ENCODE measurements around the gene ZNF431. TPM values are rescaled to one million over a fixed set of nuclear protein-coding genes. Genes with fewer than 3 reads are reported as not detected.
"Not testable (repeated sequence)": the region's sequence is repeated elsewhere in the genome, so short reads cannot be mapped to it uniquely, and the experiment has no call there.

The ZNF431 gene
- total RNA-seq, 5 donors from 2014 or later (not counting 1 experiment from before 2014, with no cell fraction given): 24.3 to 35.0 (median 26.0) TPM

GRCh38 chr19:21210037-21210621, 68.3 kb downstream of the ZNF431 start:
- Histone ChIP-seq H3K9me3 (no peaks in the 10 kb centered on the region), H3K27ac (ENCODE audit: low read length) (no peak overlapping the region), H3K36me3 (ENCODE audit: control insufficient read depth in 2 of 2, extremely low read depth in 1 of 2, insufficient read depth in 1 of 2, low read length in 1 of 2) (no peaks in the 10 kb centered on the region), H3K27me3 (replicated peaks in 1 of 2; ENCODE audit: control insufficient read depth in 2 of 2, extremely low read depth in 1 of 2, insufficient read depth in 2 of 2, low read length in 1 of 2) (peaks cover 0 to 9% of the 10 kb centered on the region in 2 experiments), H3K4me3 (ENCODE audit: control insufficient read depth in 1 of 2, extremely low read depth in 1 of 2, low read length in 1 of 2) (no peak overlapping the region), H3K4me1 (ENCODE audit: control insufficient read depth in 1 of 2, extremely low read depth in 1 of 2, insufficient read depth in 2 of 2, low read length in 2 of 2) (no peaks in the 10 kb centered on the region)
- Mint-ChIP-seq H3K9me3 (no peaks in the 10 kb centered on the region), H3K4me1 (no peaks in the 10 kb centered on the region), H3K27me3 (peaks cover 6 to 10% of the 10 kb centered on the region in 2 donors), H3K4me3 (no peak overlapping the region), H3K36me3 (no peaks in the 10 kb centered on the region), H3K27ac (no peak overlapping the region)
- WGBS (ENCODE audit: insufficient coverage): 57% methylated on average over 3 of the region's 6 CpGs
- ATAC-seq (replicated peaks in 1 of 4) (no peak), DNase-seq (no peak)
- CTCF ChIA-PET: no interaction called here
- POLR2A ChIA-PET: no interaction called here

GRCh38 chr19:21221693-21222092, 79.9 kb downstream of the ZNF431 start:
- Mint-ChIP-seq H3K27ac (no peak overlapping the region), H3K36me3 (no peaks in the 10 kb centered on the region), H3K4me1 (no peaks in the 10 kb centered on the region), H3K4me3 (no peak overlapping the region), H3K9me3 (no peaks in the 10 kb centered on the region), H3K27me3 (peaks cover 11% of the 10 kb centered on the region in 2 donors)
- no peak for DNase-seq
- Histone ChIP-seq H3K4me3 (ENCODE audit: control insufficient read depth in 1 of 2, extremely low read depth in 1 of 2, low read length in 1 of 2) (no peak overlapping the region), H3K36me3 (ENCODE audit: control insufficient read depth in 2 of 2, extremely low read depth in 1 of 2, insufficient read depth in 1 of 2, low read length in 1 of 2) (no peaks in the 10 kb centered on the region), H3K4me1 (ENCODE audit: control insufficient read depth in 1 of 2, extremely low read depth in 1 of 2, insufficient read depth in 2 of 2, low read length in 2 of 2) (no peaks in the 10 kb centered on the region), H3K27ac (ENCODE audit: low read length) (no peak overlapping the region), H3K27me3 (replicated peaks in 1 of 2; ENCODE audit: control insufficient read depth in 2 of 2, extremely low read depth in 1 of 2, insufficient read depth in 2 of 2, low read length in 1 of 2) (peaks cover 0 to 3% of the 10 kb centered on the region in 2 experiments), H3K9me3 (no peaks in the 10 kb centered on the region)
- ATAC-seq (replicated peaks in 1 of 4): no peak
- POLR2A ChIA-PET: no interaction called here
- CTCF ChIA-PET: no interaction called here

- ATAC-seq (replicated peaks in 1 of 4); CTCF ChIA-PET; H3K9me3 ChIP-seq; DNase-seq; H3K4me3 Mint-ChIP-seq; H3K27me3 ChIP-seq (replicated peaks in 1 of 2; ENCODE audit: control insufficient read depth in 2 of 2, extremely low read depth in 1 of 2, insufficient read depth in 2 of 2, low read length in 1 of 2); H3K27ac Mint-ChIP-seq; H3K27me3 Mint-ChIP-seq; POLR2A ChIA-PET; H3K36me3 ChIP-seq (ENCODE audit: control insufficient read depth in 2 of 2, extremely low read depth in 1 of 2, insufficient read depth in 1 of 2, low read length in 1 of 2); H3K4me3 ChIP-seq (ENCODE audit: control insufficient read depth in 1 of 2, extremely low read depth in 1 of 2, low read length in 1 of 2); H3K4me1 Mint-ChIP-seq; H3K36me3 Mint-ChIP-seq; H3K27ac ChIP-seq (ENCODE audit: low read length); H3K4me1 ChIP-seq (ENCODE audit: control insufficient read depth in 1 of 2, extremely low read depth in 1 of 2, insufficient read depth in 2 of 2, low read length in 2 of 2): not testable (repeated sequence)
- no CpG with 5 or more reads among the region's 3 CpGs for WGBS (ENCODE audit: insufficient coverage)
- H3K9me3 Mint-ChIP-seq: peaks cover 18 to 48% (median 27%) of the 10 kb centered on the region in 3 donors
Measured at GRCh38 chr19:21229938-21230337, 88.1 kb downstream of the ZNF431 start.

GRCh38 chr19:21233691-21234090, 91.9 kb downstream of the ZNF431 start:
- Mint-ChIP-seq H3K36me3 (no peaks in the 10 kb centered on the region), H3K27ac (no peak overlapping the region), H3K4me3 (no peak overlapping the region), H3K4me1 (no peaks in the 10 kb centered on the region), H3K27me3 (peaks cover 0 to 2% of the 10 kb centered on the region in 2 donors), H3K9me3 (peaks cover 15 to 45% (median 24%) of the 10 kb centered on the region in 3 donors)
- no peak overlapping the region for H3K4me3 ChIP-seq (ENCODE audit: control insufficient read depth in 1 of 2, extremely low read depth in 1 of 2, low read length in 1 of 2)
- CTCF ChIA-PET: no interaction called here
- POLR2A ChIA-PET: no interaction called here
- no peak overlapping the region for H3K27ac ChIP-seq (ENCODE audit: low read length)
- DNase-seq (no peak), ATAC-seq (replicated peaks in 1 of 4) (no peak)
- H3K36me3 ChIP-seq (ENCODE audit: control insufficient read depth in 2 of 2, extremely low read depth in 1 of 2, insufficient read depth in 1 of 2, low read length in 1 of 2): no peaks in the 10 kb centered on the region
- no CpG with 5 or more reads among the region's 2 CpGs for WGBS (ENCODE audit: insufficient coverage)
- no peaks in the 10 kb centered on the region for H3K4me1 ChIP-seq (ENCODE audit: control insufficient read depth in 1 of 2, extremely low read depth in 1 of 2, insufficient read depth in 2 of 2, low read length in 2 of 2)
- peaks cover 2% of the 10 kb centered on the region for H3K9me3 ChIP-seq
- no peaks in the 10 kb centered on the region for H3K27me3 ChIP-seq (replicated peaks in 1 of 2; ENCODE audit: control insufficient read depth in 2 of 2, extremely low read depth in 1 of 2, insufficient read depth in 2 of 2, low read length in 1 of 2)

GRCh38 chr19:21236751-21237150, 94.9 kb downstream of the ZNF431 start:
- CTCF ChIA-PET; H3K9me3 ChIP-seq; H3K27me3 ChIP-seq (replicated peaks in 1 of 2; ENCODE audit: control insufficient read depth in 2 of 2, extremely low read depth in 1 of 2, insufficient read depth in 2 of 2, low read length in 1 of 2); H3K36me3 Mint-ChIP-seq; H3K4me3 Mint-ChIP-seq; H3K27ac Mint-ChIP-seq; H3K4me1 Mint-ChIP-seq; H3K27me3 Mint-ChIP-seq; H3K36me3 ChIP-seq (ENCODE audit: control insufficient read depth in 2 of 2, extremely low read depth in 1 of 2, insufficient read depth in 1 of 2, low read length in 1 of 2); H3K4me1 ChIP-seq (ENCODE audit: control insufficient read depth in 1 of 2, extremely low read depth in 1 of 2, insufficient read depth in 2 of 2, low read length in 2 of 2); DNase-seq; POLR2A ChIA-PET; H3K4me3 ChIP-seq (ENCODE audit: control insufficient read depth in 1 of 2, extremely low read depth in 1 of 2, low read length in 1 of 2); ATAC-seq (replicated peaks in 1 of 4); H3K27ac ChIP-seq (ENCODE audit: low read length): not testable (repeated sequence)
- H3K9me3 Mint-ChIP-seq: peaks cover 3 to 24% (median 4%) of the 10 kb centered on the region in 3 donors
- no CpG with 5 or more reads among the region's 4 CpGs for WGBS (ENCODE audit: insufficient coverage)

- DNase-seq (no peak), ATAC-seq (replicated peaks in 1 of 4) (no peak)
- Histone ChIP-seq H3K27ac (ENCODE audit: low read length) (no peak overlapping the region), H3K4me3 (ENCODE audit: control insufficient read depth in 1 of 2, extremely low read depth in 1 of 2, low read length in 1 of 2) (no peak overlapping the region), H3K27me3 (replicated peaks in 1 of 2; ENCODE audit: control insufficient read depth in 2 of 2, extremely low read depth in 1 of 2, insufficient read depth in 2 of 2, low read length in 1 of 2) (no peaks in the 10 kb centered on the region), H3K9me3 (no peaks in the 10 kb centered on the region), H3K36me3 (ENCODE audit: control insufficient read depth in 2 of 2, extremely low read depth in 1 of 2, insufficient read depth in 1 of 2, low read length in 1 of 2) (no peaks in the 10 kb centered on the region), H3K4me1 (ENCODE audit: control insufficient read depth in 1 of 2, extremely low read depth in 1 of 2, insufficient read depth in 2 of 2, low read length in 2 of 2) (no peaks in the 10 kb centered on the region)
- ChIA-PET CTCF (no interaction called here), POLR2A (no interaction called here)
- no peaks in the 10 kb centered on the region for H3K4me1 Mint-ChIP-seq
- no peak overlapping the region for H3K4me3 Mint-ChIP-seq
- H3K27me3 Mint-ChIP-seq: peaks cover 0 to 2% of the 10 kb centered on the region in 2 donors
- no CpG with 5 or more reads among the region's 2 CpGs for WGBS (ENCODE audit: insufficient coverage)
- no peak overlapping the region for H3K27ac Mint-ChIP-seq
- H3K9me3 Mint-ChIP-seq: peaks cover 0 to 13% (median 4%) of the 10 kb centered on the region in 3 donors
- no peaks in the 10 kb centered on the region for H3K36me3 Mint-ChIP-seq
Measured at GRCh38 chr19:21238670-21239069, 96.8 kb downstream of the ZNF431 start.

All from T-cell (primary cell).